ENCODE measurements around the gene BTBD8. TPM values are rescaled to one million over a fixed set of nuclear protein-coding genes. Genes with fewer than 3 reads are reported as not detected.

The BTBD8 gene
- polyA plus RNA-seq, 1 experiment, result 5.0 TPM

- CTCF ChIA-PET, result no interaction called here
- POLR2A ChIA-PET, result no interaction called here
- H3K4me3 ChIP-seq (ENCODE audit: low read depth, low read length), result no peak overlapping the region
- H3K27me3 ChIP-seq (ENCODE audit: control insufficient read depth, insufficient read depth, low read length), result no peaks in the 10 kb centered on the region
- TF ChIP-seq CTCF (IDR thresholded peaks at IDR 0.05; ENCODE audit: low read depth, low read length), result no peak
- no peak overlapping the region for H3K27ac ChIP-seq (ENCODE audit: low read depth, low read length)
- no peaks in the 10 kb centered on the region for H3K9me3 ChIP-seq (ENCODE audit: control insufficient read depth, insufficient read depth, low read length)
- DNase-seq (ENCODE audit: low read depth, low spot score), result no peak
These were observed 45.1 kb downstream of the BTBD8 start for GRCh38 chr1:92125204-92125603.

GRCh38 chr1:92126088-92126487 is 45.9 kb downstream of the BTBD8 start:
- Histone ChIP-seq H3K4me3 (ENCODE audit: low read depth, low read length) (no peak overlapping the region), H3K27me3 (ENCODE audit: control insufficient read depth, insufficient read depth, low read length) (no peaks in the 10 kb centered on the region), H3K9me3 (ENCODE audit: control insufficient read depth, insufficient read depth, low read length) (no peaks in the 10 kb centered on the region), H3K27ac (ENCODE audit: low read depth, low read length) (no peak overlapping the region)
- POLR2A ChIA-PET, result interaction anchor here (0.6 kb wide), 1 partner anchor 319 kb away, joined by 4 read pairs; no protein-coding TSS in a partner anchor
- CTCF ChIA-PET, result interaction anchor here (0.5 kb wide), 1 partner anchor 9 kb away, joined by 3 read pairs; no protein-coding TSS in a partner anchor
- DNase-seq (ENCODE audit: low read depth, low spot score), result no peak
- no peak for TF ChIP-seq CTCF (IDR thresholded peaks at IDR 0.05; ENCODE audit: low read depth, low read length)

- POLR2A ChIA-PET, result no interaction called here
- no peak for DNase-seq (ENCODE audit: low read depth, low spot score)
- no peaks in the 10 kb centered on the region for H3K27me3 ChIP-seq (ENCODE audit: control insufficient read depth, insufficient read depth, low read length)
These were observed 54.2 kb downstream of the BTBD8 start for GRCh38 chr1:92134331-92134730.

GRCh38 chr1:92136341-92136740 is 56.2 kb downstream of the BTBD8 start:
- no peak overlapping the region for H3K4me3 ChIP-seq (ENCODE audit: low read depth, low read length)
- TF ChIP-seq CTCF (IDR thresholded peaks at IDR 0.05; ENCODE audit: low read depth, low read length), result no peak
- no peaks in the 10 kb centered on the region for H3K27me3 ChIP-seq (ENCODE audit: control insufficient read depth, insufficient read depth, low read length)
- H3K9me3 ChIP-seq (ENCODE audit: control insufficient read depth, insufficient read depth, low read length), result no peaks in the 10 kb centered on the region
- ChIA-PET CTCF (interaction anchor here (0.6 kb wide), 1 partner anchor 28 kb away, joined by 4 read pairs; no protein-coding TSS in a partner anchor), POLR2A (no interaction called here)
- no peak for DNase-seq (ENCODE audit: low read depth, low spot score)
- no peak overlapping the region for H3K27ac ChIP-seq (ENCODE audit: low read depth, low read length)

More at GRCh38 chr1:92134331-92134730, 54.2 kb downstream of the BTBD8 start:
- H3K9me3 ChIP-seq (ENCODE audit: control insufficient read depth, insufficient read depth, low read length), result no peaks in the 10 kb centered on the region
- CTCF ChIA-PET, result no interaction called here
- H3K27ac ChIP-seq (ENCODE audit: low read depth, low read length), result no peak overlapping the region
- no peak for TF ChIP-seq CTCF (IDR thresholded peaks at IDR 0.05; ENCODE audit: low read depth, low read length)
- no peak overlapping the region for H3K4me3 ChIP-seq (ENCODE audit: low read depth, low read length)

GRCh38 chr1:92154934-92155333 is 74.8 kb downstream of the BTBD8 start:
- no peaks in the 10 kb centered on the region for H3K27me3 ChIP-seq (ENCODE audit: control insufficient read depth, insufficient read depth, low read length)
- ChIA-PET CTCF (no interaction called here), POLR2A (no interaction called here)
- H3K27ac ChIP-seq (ENCODE audit: low read depth, low read length), result no peak overlapping the region
- no peak for TF ChIP-seq CTCF (IDR thresholded peaks at IDR 0.05; ENCODE audit: low read depth, low read length)
- no peak overlapping the region for H3K4me3 ChIP-seq (ENCODE audit: low read depth, low read length)
- no peak for DNase-seq (ENCODE audit: low read depth, low spot score)
- peaks cover 7% of the 10 kb centered on the region for H3K9me3 ChIP-seq (ENCODE audit: control insufficient read depth, insufficient read depth, low read length)

Measured in AG04450 (cell line).